ENCODE measurements around the gene CDT1.
A peak's percentile ranks its signal among the peaks of the same experiment; 100 is the strongest.

CDT1 gene

DNA sequence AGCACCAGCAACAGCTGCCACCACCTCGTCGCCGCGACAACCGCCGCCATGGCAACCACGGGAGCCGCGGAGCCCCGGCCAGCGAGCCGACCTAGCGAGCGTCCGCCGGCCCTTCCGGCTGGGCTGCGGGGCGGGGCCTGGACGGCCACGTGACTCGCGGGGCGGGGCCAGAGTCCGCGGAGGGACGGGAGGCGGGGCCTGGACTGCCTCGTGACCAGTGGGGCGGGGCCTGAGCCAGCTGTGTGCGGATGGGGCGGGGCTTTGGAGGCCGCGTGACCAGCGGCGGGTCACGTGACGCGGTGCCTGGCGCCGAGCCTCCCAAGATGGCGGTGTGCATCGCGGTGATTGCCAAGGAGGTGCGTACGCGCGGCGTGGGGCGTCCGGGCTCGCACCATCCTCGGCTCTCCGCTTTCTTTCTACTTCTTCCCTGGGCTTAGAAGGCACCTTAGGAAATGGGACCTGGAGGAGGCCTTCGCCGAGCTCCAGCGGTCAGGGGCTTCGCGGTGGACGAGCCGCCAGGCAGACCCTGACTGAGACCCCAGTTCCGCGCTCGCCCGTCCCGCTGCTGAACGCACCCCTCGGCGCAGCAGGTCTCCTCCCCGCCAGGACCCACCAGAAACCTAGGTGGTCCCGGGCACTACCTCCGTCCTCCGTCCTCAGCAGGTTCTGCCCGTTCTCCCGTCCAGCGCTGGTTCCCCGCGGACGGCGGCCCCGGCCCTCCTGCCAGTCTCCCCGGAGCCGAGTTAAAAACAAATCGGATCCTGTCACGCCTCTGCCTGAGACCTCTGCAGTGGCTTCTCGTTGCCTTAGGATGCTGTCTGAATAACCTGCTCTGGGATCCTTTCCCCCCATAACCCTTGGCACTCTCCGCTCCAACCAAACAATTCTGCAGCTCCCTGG lies 53.5 kb downstream of the CDT1 start, which contains the start of the genes GALNS and TRAPPC2L:
Gene GALNS (minus strand): TSS at position 120 of the 900 bp plus-strand sequence. CDS start 70 bp downstream, at position 50.
Gene TRAPPC2L (plus strand): TSS at position 300 of the 900 bp plus-strand sequence. CDS start 24 bp downstream, at position 324.
- no peaks in the 10 kb centered on the region for H3K27me3 ChIP-seq (ENCODE audit: control insufficient read depth in 3 of 3, insufficient read depth in 3 of 3, low read depth in 1 of 3, low read length in 3 of 3)
- H3K27ac ChIP-seq (replicated peaks; ENCODE audit: low read length), result no peak within 1 kb of the TSS
- H3K4me1 ChIP-seq (ENCODE audit: control insufficient read depth in 2 of 2, insufficient read depth in 1 of 2, low read depth in 1 of 2, low read length in 2 of 2), result peaks cover 11 to 26% of the 10 kb centered on the region in 2 donors
- peak within 1 kb of the TSS; percentile 74 for H2AK5ac ChIP-seq (ENCODE audit: low read depth, low read length)
- WGBS, 2 donors (ENCODE audit: extremely low coverage in 2 of 2, insufficient read length in 2 of 2, insufficient replicate concordance in 1 of 2), result no CpG with 5 or more reads among the region's 87 CpGs
- no peak within 1 kb of the TSS for H4K91ac ChIP-seq (ENCODE audit: low read depth, low read length, poor library complexity)
- peak within 1 kb of the TSS; percentile 90 for H3K9ac ChIP-seq (ENCODE audit: low read depth, low read length, poor library complexity)
- H3K4me3 ChIP-seq (ENCODE audit: low read length in 2 of 2), result peak within 1 kb of the TSS; percentile 88 to 94
- H3K18ac ChIP-seq (ENCODE audit: low read length), result peak within 1 kb of the TSS; percentile 86
- peak within 1 kb of the TSS; percentile 64 for H3K14ac ChIP-seq (ENCODE audit: low read length)
- peak within 1 kb of the TSS; percentile 94 for H4K8ac ChIP-seq (ENCODE audit: low read depth, low read length)
- peak within 1 kb of the TSS; percentile 92 for H2AFZ ChIP-seq (ENCODE audit: low read length)
- H3K36me3 ChIP-seq (replicated peaks in 1 of 2; ENCODE audit: control insufficient read depth in 2 of 2, insufficient read depth in 2 of 2, low read length in 2 of 2), result peaks cover 16 to 29% of the 10 kb centered on the region in 2 donors
- H3K23ac ChIP-seq (ENCODE audit: low read depth, low read length, poor library complexity), result peak within 1 kb of the TSS; percentile 98
- H2BK120ac ChIP-seq (ENCODE audit: low read depth, low read length), result no peak within 1 kb of the TSS
- peak within 1 kb of the TSS; percentile 46 for H3K4ac ChIP-seq (ENCODE audit: low read length)
- DNase-seq (ENCODE audit: low spot score), result peak; percentile 98
- no peak within 1 kb of the TSS for H2BK5ac ChIP-seq (ENCODE audit: low read length)
- peaks cover 12% of the 10 kb centered on the region for H3K79me1 ChIP-seq (ENCODE audit: low read depth, low read length)
- no peaks in the 10 kb centered on the region for H3K9me3 ChIP-seq (replicated peaks in 1 of 2; ENCODE audit: control insufficient read depth in 2 of 2, insufficient read depth in 1 of 2, low read depth in 1 of 2, low read length in 2 of 2)
- H3K4me2 ChIP-seq (ENCODE audit: insufficient read depth, low read length, poor library complexity, severe bottlenecking), result peak within 1 kb of the TSS; percentile 92
- H2BK12ac ChIP-seq (ENCODE audit: low read length), result peak within 1 kb of the TSS; percentile 63
- H2BK15ac ChIP-seq (ENCODE audit: low read length), result peak within 1 kb of the TSS; percentile 45

DNA sequence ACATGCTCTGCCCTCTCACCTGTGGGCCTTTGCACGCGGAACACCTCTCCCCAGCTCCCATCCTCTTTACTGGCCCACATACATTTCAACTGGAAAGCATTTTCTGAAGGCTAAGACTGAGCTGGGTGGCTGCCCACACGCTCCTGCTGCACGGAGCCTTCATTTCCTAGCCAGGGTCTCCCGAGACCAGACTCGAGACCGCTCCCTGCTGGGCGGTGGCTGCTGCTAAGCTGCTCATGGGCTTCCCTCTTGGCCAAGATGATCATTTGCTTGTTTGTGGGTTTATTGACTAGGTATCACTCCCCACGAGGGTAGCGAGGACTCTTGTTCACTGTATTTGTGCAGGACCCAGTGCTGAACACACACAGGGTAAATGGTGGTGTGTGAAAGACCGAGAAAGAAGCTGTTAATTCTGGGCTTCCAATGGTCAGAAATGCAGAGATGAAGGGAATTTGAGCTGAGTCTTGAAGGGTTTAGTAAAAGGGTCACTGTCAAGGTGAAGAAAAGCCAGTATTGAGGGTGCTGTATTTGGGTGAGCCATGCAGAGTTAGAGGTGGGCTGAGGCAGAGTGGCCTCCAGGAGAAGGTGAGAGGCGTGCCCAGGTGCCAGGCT lies 54.2 kb downstream of the CDT1 start:
- peak overlapping the region; percentile 92 for H2AFZ ChIP-seq (ENCODE audit: low read length)
- H2AK5ac ChIP-seq (ENCODE audit: low read depth, low read length), result peak overlapping the region; percentile 63
- peak; percentile 47 for DNase-seq (ENCODE audit: low spot score)

More for the DNA sequence above, 54.2 kb downstream of the CDT1 start:
- Histone ChIP-seq H3K18ac (ENCODE audit: low read length) (no peak overlapping the region), H3K9me3 (replicated peaks in 1 of 2; ENCODE audit: control insufficient read depth in 2 of 2, insufficient read depth in 1 of 2, low read depth in 1 of 2, low read length in 2 of 2) (no peaks in the 10 kb centered on the region), H3K36me3 (replicated peaks in 1 of 2; ENCODE audit: control insufficient read depth in 2 of 2, insufficient read depth in 2 of 2, low read length in 2 of 2) (peaks cover 17 to 32% of the 10 kb centered on the region in 2 donors), H4K8ac (ENCODE audit: low read depth, low read length) (no peak overlapping the region), H2BK12ac (ENCODE audit: low read length) (no peak overlapping the region), H3K14ac (ENCODE audit: low read length) (no peak overlapping the region), H3K4me2 (ENCODE audit: insufficient read depth, low read length, poor library complexity, severe bottlenecking) (peak overlapping the region; percentile 90), H2BK5ac (ENCODE audit: low read length) (no peak overlapping the region), H4K91ac (ENCODE audit: low read depth, low read length, poor library complexity) (no peak overlapping the region), H2BK120ac (ENCODE audit: low read depth, low read length) (no peak overlapping the region), H3K27me3 (ENCODE audit: control insufficient read depth in 3 of 3, insufficient read depth in 3 of 3, low read depth in 1 of 3, low read length in 3 of 3) (no peaks in the 10 kb centered on the region), H3K4ac (ENCODE audit: low read length) (no peak overlapping the region), H3K23ac (ENCODE audit: low read depth, low read length, poor library complexity) (no peak overlapping the region), H3K4me3 (ENCODE audit: low read length in 2 of 2) (peak overlapping the region; percentile 88 to 94), H2BK15ac (ENCODE audit: low read length) (no peak overlapping the region), H3K27ac (replicated peaks; ENCODE audit: low read length) (no peak overlapping the region), H3K4me1 (ENCODE audit: control insufficient read depth in 2 of 2, insufficient read depth in 1 of 2, low read depth in 1 of 2, low read length in 2 of 2) (peaks cover 11 to 26% of the 10 kb centered on the region in 2 donors), H3K9ac (ENCODE audit: low read depth, low read length, poor library complexity) (peak overlapping the region; percentile 90), H3K79me1 (ENCODE audit: low read depth, low read length) (peaks cover 12% of the 10 kb centered on the region)
- WGBS, 2 donors (ENCODE audit: extremely low coverage in 2 of 2, insufficient read length in 2 of 2, insufficient replicate concordance in 1 of 2), result no CpG with 5 or more reads among the region's 12 CpGs

Data from neuronal stem cell (in vitro differentiated cells).